ENCODE data around the gene ATP9B.

Gene ATP9B

GRCh38 chr18:79199691-79200374 lies 130.6 kb downstream of the ATP9B start:
- DNase-seq (ENCODE audit: low spot score): no peak

- peak; percentile 55 for DNase-seq (ENCODE audit: low spot score)
Measured at GRCh38 chr18:79200546-79201268, 131.5 kb downstream of the ATP9B start.

- DNase-seq (ENCODE audit: low spot score): no peak
Measured at GRCh38 chr18:79203017-79203605, 133.9 kb downstream of the ATP9B start.

GRCh38 chr18:79204889-79205807 lies 136.0 kb downstream of the ATP9B start:
- DNase-seq (ENCODE audit: low spot score): no peak

GRCh38 chr18:79206444-79206843 lies 137.2 kb downstream of the ATP9B start:
- no peak for DNase-seq (ENCODE audit: low spot score)

GRCh38 chr18:79208906-79209305 lies 139.7 kb downstream of the ATP9B start:
- DNase-seq (ENCODE audit: low spot score): no peak

GRCh38 chr18:79210002-79210910 lies 141.1 kb downstream of the ATP9B start:
- DNase-seq (ENCODE audit: low spot score): no peak

GRCh38 chr18:79211844-79212243 lies 142.7 kb downstream of the ATP9B start:
- no peak for DNase-seq (ENCODE audit: low spot score)

GRCh38 chr18:79214056-79214455 lies 144.9 kb downstream of the ATP9B start:
- no peak for DNase-seq (ENCODE audit: low spot score)

- DNase-seq (ENCODE audit: low spot score): no peak
Measured at GRCh38 chr18:79216176-79216575, 147.0 kb downstream of the ATP9B start.

- DNase-seq (ENCODE audit: low spot score): no peak
Measured at GRCh38 chr18:79217979-79218604, 148.9 kb downstream of the ATP9B start.

GRCh38 chr18:79218605-79219190 lies 149.5 kb downstream of the ATP9B start:
- no peak for DNase-seq (ENCODE audit: low spot score)

GRCh38 chr18:79221136-79221535 lies 151.9 kb downstream of the ATP9B start:
- no peak for DNase-seq (ENCODE audit: low spot score)

- DNase-seq (ENCODE audit: low spot score): no peak
Measured at GRCh38 chr18:79222790-79223189, 153.6 kb downstream of the ATP9B start.

- no peak for DNase-seq (ENCODE audit: low spot score)
Measured at GRCh38 chr18:79223431-79223830, 154.2 kb downstream of the ATP9B start.

GRCh38 chr18:79224381-79224780 lies 155.2 kb downstream of the ATP9B start:
- no peak for DNase-seq (ENCODE audit: low spot score)

- no peak for DNase-seq (ENCODE audit: low spot score)
Measured at GRCh38 chr18:79227621-79228020, 158.4 kb downstream of the ATP9B start.

GRCh38 chr18:79229431-79229830 lies 160.2 kb downstream of the ATP9B start:
- DNase-seq (ENCODE audit: low spot score): no peak

GRCh38 chr18:79234438-79234837 lies 165.2 kb downstream of the ATP9B start:
- no peak for DNase-seq (ENCODE audit: low spot score)

GRCh38 chr18:79239631-79240030 lies 170.4 kb downstream of the ATP9B start:
- DNase-seq (ENCODE audit: low spot score): no peak
